ENCODE results near the gene EXOC7. TPM values are rescaled to one million over a fixed set of nuclear protein-coding genes. Genes with fewer than 3 reads are reported as not detected.

The EXOC7 gene
- total RNA-seq, 5 donors from 2014 or later (not counting 1 experiment from before 2014, with no cell fraction given): 119 to 181 (median 156) TPM

DNA sequence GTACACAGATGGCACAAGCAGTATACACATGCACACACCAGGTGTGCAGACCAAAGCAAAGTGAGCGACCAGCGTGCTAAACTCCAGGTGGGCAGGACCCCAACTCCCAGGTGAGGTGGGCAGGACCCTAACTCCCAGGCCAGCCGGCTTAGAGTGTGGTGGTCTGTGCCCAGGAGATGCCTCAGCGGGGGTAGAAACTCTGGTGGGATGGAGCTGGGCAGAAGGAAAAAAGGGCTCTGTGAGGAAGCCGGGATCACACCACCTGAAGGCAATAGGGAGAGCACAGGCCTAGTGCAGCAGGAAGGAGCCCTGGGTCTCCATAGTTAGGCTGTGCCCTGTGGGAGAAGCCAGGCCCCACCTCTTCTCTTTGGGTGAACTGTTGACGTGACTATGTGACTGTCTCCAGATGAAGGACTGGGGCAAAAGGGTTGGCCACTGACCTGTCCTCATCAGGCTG lies 39.0 kb upstream of the EXOC7 start:
- WGBS (ENCODE audit: insufficient coverage): 89% methylated on average over 4 of the region's 6 CpGs

DNA sequence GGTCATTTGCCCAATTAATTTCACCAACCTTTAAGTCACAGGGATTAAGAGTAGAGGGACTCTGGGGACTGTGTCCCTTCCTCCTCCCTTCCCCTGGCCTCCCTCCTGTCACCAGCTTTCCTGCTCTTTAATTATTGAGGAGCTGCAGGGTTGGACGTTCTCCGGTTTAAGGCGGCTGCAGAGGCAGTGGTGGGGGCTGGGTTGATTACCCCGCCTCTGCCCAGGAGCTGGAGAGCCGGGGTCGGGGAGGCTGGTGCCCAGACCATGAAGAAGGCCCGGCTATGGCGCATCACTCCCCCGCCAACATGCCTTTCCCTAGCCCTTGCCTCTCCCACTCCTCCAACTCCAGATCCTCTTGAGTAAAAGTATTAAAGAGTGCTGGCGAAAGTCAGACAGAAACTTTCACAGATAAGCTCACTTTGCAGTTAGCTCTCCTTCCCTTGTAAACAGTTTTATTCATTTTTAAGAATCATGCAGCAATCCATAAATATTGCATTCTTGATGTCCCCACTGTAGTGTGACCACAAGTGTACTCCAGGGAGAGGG lies 38.5 kb upstream of the EXOC7 start:
- DNase-seq (no peak), ATAC-seq (replicated peaks in 1 of 4) (no peak)
- Mint-ChIP-seq H3K27me3 (peaks cover 0 to 7% of the 10 kb centered on the region in 2 donors), H3K27ac (peak overlapping the region; percentile 83 to 96), H3K4me3 (peak overlapping the region; percentile 74 to 77 (median 76)), H3K36me3 (peaks cover 4% of the 10 kb centered on the region), H3K4me1 (peaks cover 60 to 67% (median 67%) of the 10 kb centered on the region in 3 donors), H3K9me3 (no peaks in the 10 kb centered on the region)
- H3K36me3 ChIP-seq (ENCODE audit: control insufficient read depth in 2 of 2, extremely low read depth in 1 of 2, insufficient read depth in 1 of 2, low read length in 1 of 2): no peaks in the 10 kb centered on the region
- H3K27ac ChIP-seq (ENCODE audit: low read length): no peak overlapping the region
- ChIA-PET POLR2A (interaction anchor here (0.5 to 0.6 kb wide), 3 partner anchors 131 to 1778 kb away, joined by 3 to 4 read pairs (median 3); no protein-coding TSS in a partner anchor), CTCF (interaction anchor here in 1 of 2 donors (1.4 kb wide), 1 partner anchor 38 kb away, joined by 4 read pairs; no protein-coding TSS in a partner anchor)
- no peak overlapping the region for H3K4me3 ChIP-seq (ENCODE audit: control insufficient read depth in 1 of 2, extremely low read depth in 1 of 2, low read length in 1 of 2)
- WGBS (ENCODE audit: insufficient coverage): no CpG with 5 or more reads among the region's 10 CpGs
- peaks cover 49 to 80% of the 10 kb centered on the region in 2 experiments for H3K4me1 ChIP-seq (ENCODE audit: control insufficient read depth in 1 of 2, extremely low read depth in 1 of 2, insufficient read depth in 2 of 2, low read length in 2 of 2)
- H3K9me3 ChIP-seq: no peaks in the 10 kb centered on the region
- peaks cover 2 to 24% of the 10 kb centered on the region in 2 experiments for H3K27me3 ChIP-seq (replicated peaks in 1 of 2; ENCODE audit: control insufficient read depth in 2 of 2, extremely low read depth in 1 of 2, insufficient read depth in 2 of 2, low read length in 1 of 2)

More for the DNA sequence above, 39.0 kb upstream of the EXOC7 start:
- ATAC-seq (replicated peaks in 1 of 4): no peak
- Mint-ChIP-seq H3K27ac (peak overlapping the region; percentile 83 to 96), H3K27me3 (peaks cover 0 to 7% of the 10 kb centered on the region in 2 donors), H3K4me3 (peak overlapping the region; percentile 52 to 76 (median 68)), H3K4me1 (peaks cover 65 to 72% (median 70%) of the 10 kb centered on the region in 3 donors), H3K36me3 (peaks cover 8% of the 10 kb centered on the region), H3K9me3 (no peaks in the 10 kb centered on the region)
- Histone ChIP-seq H3K9me3 (no peaks in the 10 kb centered on the region), H3K4me3 (ENCODE audit: control insufficient read depth in 1 of 2, extremely low read depth in 1 of 2, low read length in 1 of 2) (no peak overlapping the region), H3K27me3 (replicated peaks in 1 of 2; ENCODE audit: control insufficient read depth in 2 of 2, extremely low read depth in 1 of 2, insufficient read depth in 2 of 2, low read length in 1 of 2) (peaks cover 2 to 24% of the 10 kb centered on the region in 2 experiments), H3K4me1 (ENCODE audit: control insufficient read depth in 1 of 2, extremely low read depth in 1 of 2, insufficient read depth in 2 of 2, low read length in 2 of 2) (peaks cover 49 to 85% of the 10 kb centered on the region in 2 experiments), H3K27ac (ENCODE audit: low read length) (peak overlapping the region; percentile 60), H3K36me3 (ENCODE audit: control insufficient read depth in 2 of 2, extremely low read depth in 1 of 2, insufficient read depth in 1 of 2, low read length in 1 of 2) (no peaks in the 10 kb centered on the region)
- ChIA-PET CTCF (interaction anchor here in 1 of 2 donors (1.4 kb wide), 1 partner anchor 37 kb away, joined by 4 read pairs; no protein-coding TSS in a partner anchor), POLR2A (interaction anchor here in 1 of 2 donors (0.5 kb wide), 1 partner anchor 130 kb away, joined by 4 read pairs; no protein-coding TSS in a partner anchor)
- DNase-seq: no peak

DNA sequence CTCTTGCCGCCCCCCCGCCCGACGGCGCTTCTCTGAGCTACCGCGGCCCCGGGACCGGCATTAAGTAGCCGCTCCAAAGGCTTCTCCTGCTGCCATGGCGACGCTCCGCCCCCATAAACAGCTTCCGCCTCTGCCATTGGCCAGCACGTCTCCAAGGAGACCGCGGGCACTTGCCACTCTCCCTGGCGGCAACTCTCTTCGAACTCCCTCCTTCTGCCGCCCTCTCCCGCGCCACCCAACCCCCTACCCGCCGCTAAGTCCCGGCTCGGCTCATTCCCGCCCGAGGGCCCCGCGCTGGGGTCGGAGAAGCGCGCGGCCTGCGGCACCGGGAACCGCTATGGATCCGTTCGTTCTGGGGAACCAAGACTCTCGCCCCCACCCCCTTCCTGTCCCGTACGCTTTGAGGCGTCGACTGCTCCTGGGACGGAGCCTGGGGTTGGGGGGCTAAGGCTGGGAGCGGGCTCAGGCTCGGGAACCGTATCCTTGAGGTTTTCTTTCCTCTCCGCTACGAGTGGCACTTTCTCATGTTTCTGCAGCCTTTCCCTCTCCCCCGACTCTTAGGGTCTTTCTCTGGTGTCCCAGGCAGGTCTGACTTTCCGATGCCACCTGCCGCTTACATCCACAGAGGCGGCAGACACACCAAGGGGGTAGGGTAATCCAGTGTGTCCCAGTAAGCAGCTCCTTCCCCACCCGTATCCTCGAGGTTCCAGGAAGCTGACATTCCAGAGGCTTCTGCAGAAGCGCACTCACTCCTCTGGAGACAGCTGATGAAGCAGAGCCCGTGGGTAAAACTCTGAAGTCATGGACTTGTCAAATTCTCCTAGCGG lies 37.8 kb upstream of the EXOC7 start, which contains the start of gene FOXJ1:
TSS of gene FOXJ1 (minus strand) at position 34 of the 827 bp plus-strand sequence. CDS start 850 bp downstream, outside the sequence.
- Histone ChIP-seq H3K9me3 (no peaks in the 10 kb centered on the region), H3K27me3 (replicated peaks in 1 of 2; ENCODE audit: control insufficient read depth in 2 of 2, extremely low read depth in 1 of 2, insufficient read depth in 2 of 2, low read length in 1 of 2) (peaks cover 2 to 27% of the 10 kb centered on the region in 2 experiments), H3K27ac (ENCODE audit: low read length) (no peak within 1 kb of the TSS), H3K4me3 (ENCODE audit: control insufficient read depth in 1 of 2, extremely low read depth in 1 of 2, low read length in 1 of 2) (peak within 1 kb of the TSS; percentile 49 to 55), H3K36me3 (ENCODE audit: control insufficient read depth in 2 of 2, extremely low read depth in 1 of 2, insufficient read depth in 1 of 2, low read length in 1 of 2) (no peaks in the 10 kb centered on the region), H3K4me1 (ENCODE audit: control insufficient read depth in 1 of 2, extremely low read depth in 1 of 2, insufficient read depth in 2 of 2, low read length in 2 of 2) (peaks cover 45 to 75% of the 10 kb centered on the region in 2 experiments)
- ChIA-PET POLR2A (interaction anchor here (0.5 to 0.6 kb wide), 2 partner anchors 236 to 1777 kb away, joined by 3 read pairs; no protein-coding TSS in a partner anchor), CTCF (interaction anchor here in 1 of 2 donors (0.6 to 1.9 kb wide), 5 partner anchors 10 to 143 kb away, joined by 3 to 8 read pairs (median 4); no protein-coding TSS in a partner anchor)
- WGBS (ENCODE audit: insufficient coverage): 12% methylated on average over 43 of the region's 59 CpGs
- DNase-seq (peak; percentile 79 to 96 (median 88)), ATAC-seq (replicated peaks in 1 of 4) (peak; percentile 63 to 81 (median 69))
- Mint-ChIP-seq H3K36me3 (no peaks in the 10 kb centered on the region), H3K27me3 (peaks cover 0 to 7% of the 10 kb centered on the region in 2 donors), H3K9me3 (no peaks in the 10 kb centered on the region), H3K4me3 (peak within 1 kb of the TSS; percentile 74 to 77 (median 76)), H3K27ac (peak within 1 kb of the TSS; percentile 83 to 96), H3K4me1 (peaks cover 55 to 61% (median 60%) of the 10 kb centered on the region in 3 donors)

DNA sequence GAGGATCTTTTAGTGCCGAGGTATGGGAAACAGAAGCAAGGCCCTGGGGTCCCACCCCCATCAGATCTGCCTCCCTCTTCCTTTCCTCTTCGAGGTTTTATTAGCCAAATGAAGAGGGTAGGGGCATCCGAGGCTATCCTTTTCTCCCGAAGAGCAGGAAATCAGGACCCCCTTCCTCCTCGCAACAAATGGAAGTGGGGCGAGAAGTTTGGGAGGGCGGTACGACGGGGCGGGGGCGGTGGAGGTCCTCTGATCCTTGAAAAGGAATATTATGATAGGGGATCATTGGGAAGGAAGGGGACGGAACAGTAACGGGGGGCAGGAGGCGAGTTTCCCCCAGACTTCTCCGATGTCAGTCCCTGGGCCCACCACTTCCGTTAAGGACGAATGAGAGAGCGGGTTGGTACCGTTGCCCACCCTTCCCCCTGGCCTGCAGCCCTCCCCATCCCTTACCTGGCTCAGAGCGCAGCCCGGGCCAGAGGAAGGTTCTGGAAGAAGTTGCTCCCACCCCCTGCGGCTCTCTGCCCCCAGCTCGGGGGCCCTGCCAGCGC lies 37.1 kb upstream of the EXOC7 start:
- ATAC-seq (replicated peaks in 1 of 4) (peak in 2 of 4 experiments; percentile 4 to 13), DNase-seq (no peak)
- ChIA-PET POLR2A (interaction anchor here in 1 of 2 donors (0.5 kb wide), 1 partner anchor 41 kb away, joined by 6 read pairs; no protein-coding TSS in a partner anchor), CTCF (interaction anchor here in 1 of 2 donors (0.6 to 1.9 kb wide), 4 partner anchors 11 to 143 kb away, joined by 3 to 8 read pairs (median 4); no protein-coding TSS in a partner anchor)
- Mint-ChIP-seq H3K27me3 (peaks cover 0 to 7% of the 10 kb centered on the region in 2 donors), H3K9me3 (no peaks in the 10 kb centered on the region), H3K27ac (no peak overlapping the region), H3K4me3 (peak overlapping the region; percentile 74 to 77 (median 76)), H3K36me3 (no peaks in the 10 kb centered on the region), H3K4me1 (peaks cover 49 to 54% (median 53%) of the 10 kb centered on the region in 3 donors)
- Histone ChIP-seq H3K4me3 (ENCODE audit: control insufficient read depth in 1 of 2, extremely low read depth in 1 of 2, low read length in 1 of 2) (peak overlapping the region; percentile 49 to 55), H3K4me1 (ENCODE audit: control insufficient read depth in 1 of 2, extremely low read depth in 1 of 2, insufficient read depth in 2 of 2, low read length in 2 of 2) (peaks cover 43 to 75% of the 10 kb centered on the region in 2 experiments), H3K27ac (ENCODE audit: low read length) (no peak overlapping the region), H3K36me3 (ENCODE audit: control insufficient read depth in 2 of 2, extremely low read depth in 1 of 2, insufficient read depth in 1 of 2, low read length in 1 of 2) (no peaks in the 10 kb centered on the region), H3K27me3 (replicated peaks in 1 of 2; ENCODE audit: control insufficient read depth in 2 of 2, extremely low read depth in 1 of 2, insufficient read depth in 2 of 2, low read length in 1 of 2) (peaks cover 2 to 27% of the 10 kb centered on the region in 2 experiments), H3K9me3 (no peaks in the 10 kb centered on the region)
- WGBS (ENCODE audit: insufficient coverage): 0% methylated on average over 1 of the region's 24 CpGs

DNA sequence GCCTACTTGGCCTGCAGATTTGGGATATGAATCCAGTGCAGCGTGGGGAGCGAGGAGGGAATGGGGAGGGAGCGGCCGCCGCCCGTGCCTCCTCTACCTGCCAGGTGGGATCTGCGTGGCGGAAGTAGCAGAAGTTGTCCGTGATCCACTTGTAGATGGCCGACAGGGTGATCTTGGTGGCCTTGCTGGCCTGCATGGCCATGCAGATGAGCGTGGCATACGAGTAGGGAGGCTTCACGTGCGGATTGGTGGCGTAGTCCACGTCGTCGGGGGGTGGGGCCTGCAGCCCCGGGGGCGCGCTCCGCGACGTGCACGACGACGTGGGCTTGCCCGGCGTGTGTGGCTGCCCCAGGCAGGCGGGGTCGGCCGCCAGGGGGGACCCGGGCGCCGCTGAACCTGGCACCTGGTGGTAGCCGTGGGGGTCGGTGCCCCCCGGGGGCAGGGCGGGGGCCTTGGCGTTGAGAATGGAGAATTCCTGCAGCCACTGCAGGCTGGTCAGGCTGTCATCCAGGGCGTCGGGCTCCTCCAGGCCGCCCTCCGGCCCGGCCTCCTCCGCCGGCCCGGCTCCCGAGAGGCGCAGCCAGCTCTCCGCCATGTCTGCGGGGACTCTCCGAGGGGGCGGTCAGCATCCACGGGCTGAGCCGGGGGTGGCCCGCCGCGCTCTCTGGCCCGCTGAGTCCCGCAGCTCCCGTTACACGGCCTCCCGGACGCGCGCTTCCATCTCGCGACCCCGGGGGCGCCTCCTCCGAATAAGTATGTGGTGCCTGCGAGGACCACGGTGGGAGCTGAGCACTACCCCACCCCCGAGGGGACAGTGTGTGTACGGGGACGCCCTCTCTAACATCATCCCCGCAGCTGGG lies 36.4 kb upstream of the EXOC7 start:
- H3K27me3 Mint-ChIP-seq: peaks cover 0 to 7% of the 10 kb centered on the region in 2 donors
- ChIA-PET CTCF (interaction anchor here in 1 of 2 donors (1.9 kb wide), 1 partner anchor 40 kb away, joined by 8 read pairs; no protein-coding TSS in a partner anchor), POLR2A (interaction anchor here in 1 of 2 donors (0.5 kb wide), 1 partner anchor 41 kb away, joined by 6 read pairs; no protein-coding TSS in a partner anchor)
- H3K4me3 Mint-ChIP-seq: peak overlapping the region; percentile 72 to 76 (median 74)
- H3K36me3 Mint-ChIP-seq: no peaks in the 10 kb centered on the region
- DNase-seq: peak in 34 of 35 experiments; percentile 19 to 65 (median 50)
- H3K9me3 Mint-ChIP-seq: no peaks in the 10 kb centered on the region
- H3K27ac Mint-ChIP-seq: peak overlapping the region; percentile 11 to 43
- ATAC-seq (replicated peaks in 1 of 4): peak; percentile 41 to 46 (median 42)
- peaks cover 39 to 75% of the 10 kb centered on the region in 2 experiments for H3K4me1 ChIP-seq (ENCODE audit: control insufficient read depth in 1 of 2, extremely low read depth in 1 of 2, insufficient read depth in 2 of 2, low read length in 2 of 2)
- H3K27ac ChIP-seq (ENCODE audit: low read length): no peak overlapping the region
- H3K27me3 ChIP-seq (replicated peaks in 1 of 2; ENCODE audit: control insufficient read depth in 2 of 2, extremely low read depth in 1 of 2, insufficient read depth in 2 of 2, low read length in 1 of 2): peaks cover 2 to 27% of the 10 kb centered on the region in 2 experiments
- 42% methylated on average over 74 of the region's 78 CpGs for WGBS (ENCODE audit: insufficient coverage)
- no peaks in the 10 kb centered on the region for H3K9me3 ChIP-seq
- H3K4me3 ChIP-seq (ENCODE audit: control insufficient read depth in 1 of 2, extremely low read depth in 1 of 2, low read length in 1 of 2): peak overlapping the region; percentile 49 to 55
- peaks cover 47 to 53% (median 52%) of the 10 kb centered on the region in 3 donors for H3K4me1 Mint-ChIP-seq
- H3K36me3 ChIP-seq (ENCODE audit: control insufficient read depth in 2 of 2, extremely low read depth in 1 of 2, insufficient read depth in 1 of 2, low read length in 1 of 2): no peaks in the 10 kb centered on the region

All from T-cell (primary cell).